GM21723 (cell line): ENCODE data around the gene NLRC5.
"Not testable (repeated sequence)": the region's sequence is repeated elsewhere in the genome, so short reads cannot be mapped to it uniquely, and the experiment has no call there.

Experiments
- ATAC-seq: cut with Tn5 transposase; IDR thresholded peaks from one replicate; pipeline ENCODE4 v1.9.1; 2021; ENCODE audit warnings: mild to moderate bottlenecking, moderate library complexity; ENCODE audit not compliant: unreplicated experiment

Gene NLRC5

DNA sequence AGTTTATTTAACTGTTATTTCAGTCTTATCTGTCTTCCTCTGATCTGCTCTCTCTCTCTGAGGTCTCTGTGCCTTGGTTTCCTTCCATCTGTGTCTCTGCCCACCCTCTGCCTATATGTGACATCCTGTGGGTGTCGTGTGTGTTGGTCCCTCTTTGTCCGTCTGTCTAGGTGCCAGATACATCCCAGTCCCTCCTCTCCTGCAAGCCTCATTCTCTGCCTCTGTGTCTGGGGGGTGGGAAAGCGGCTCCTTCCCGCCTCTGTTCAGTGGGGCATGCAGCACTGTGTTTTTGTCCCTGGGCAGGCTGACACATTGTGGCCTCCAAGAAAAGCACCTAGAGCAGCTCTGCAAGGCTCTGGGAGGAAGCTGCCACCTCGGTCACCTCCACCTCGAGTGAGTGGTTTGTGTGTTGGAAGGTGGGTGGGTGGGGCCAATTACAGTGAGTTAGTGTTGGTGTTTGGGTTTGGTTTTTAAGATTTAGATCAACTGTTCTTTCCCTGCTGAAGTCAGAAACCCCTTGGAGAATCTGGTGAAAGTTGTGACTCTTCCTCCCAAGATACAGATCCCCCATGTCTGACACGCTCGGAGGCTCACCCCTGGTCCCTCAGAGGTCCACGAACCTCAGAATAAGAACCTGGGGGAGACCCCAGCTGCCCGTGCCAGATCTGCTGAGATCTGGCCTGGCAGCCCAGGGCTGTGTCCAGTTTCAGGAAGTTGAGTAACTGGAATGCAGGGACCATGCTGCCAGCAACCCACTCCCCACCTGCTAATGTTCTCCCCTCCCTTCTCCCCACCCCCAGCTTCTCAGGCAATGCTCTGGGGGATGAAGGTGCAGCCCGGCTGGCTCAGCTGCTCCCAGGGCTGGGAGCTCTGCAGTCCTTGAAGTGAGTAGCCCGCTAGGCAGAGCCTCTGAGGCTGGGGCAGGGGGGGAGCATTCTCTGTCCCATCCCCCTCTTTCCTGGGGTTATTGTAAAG is 52.1 kb downstream of the NLRC5 start:
- peak; percentile 11 for ATAC-seq

DNA sequence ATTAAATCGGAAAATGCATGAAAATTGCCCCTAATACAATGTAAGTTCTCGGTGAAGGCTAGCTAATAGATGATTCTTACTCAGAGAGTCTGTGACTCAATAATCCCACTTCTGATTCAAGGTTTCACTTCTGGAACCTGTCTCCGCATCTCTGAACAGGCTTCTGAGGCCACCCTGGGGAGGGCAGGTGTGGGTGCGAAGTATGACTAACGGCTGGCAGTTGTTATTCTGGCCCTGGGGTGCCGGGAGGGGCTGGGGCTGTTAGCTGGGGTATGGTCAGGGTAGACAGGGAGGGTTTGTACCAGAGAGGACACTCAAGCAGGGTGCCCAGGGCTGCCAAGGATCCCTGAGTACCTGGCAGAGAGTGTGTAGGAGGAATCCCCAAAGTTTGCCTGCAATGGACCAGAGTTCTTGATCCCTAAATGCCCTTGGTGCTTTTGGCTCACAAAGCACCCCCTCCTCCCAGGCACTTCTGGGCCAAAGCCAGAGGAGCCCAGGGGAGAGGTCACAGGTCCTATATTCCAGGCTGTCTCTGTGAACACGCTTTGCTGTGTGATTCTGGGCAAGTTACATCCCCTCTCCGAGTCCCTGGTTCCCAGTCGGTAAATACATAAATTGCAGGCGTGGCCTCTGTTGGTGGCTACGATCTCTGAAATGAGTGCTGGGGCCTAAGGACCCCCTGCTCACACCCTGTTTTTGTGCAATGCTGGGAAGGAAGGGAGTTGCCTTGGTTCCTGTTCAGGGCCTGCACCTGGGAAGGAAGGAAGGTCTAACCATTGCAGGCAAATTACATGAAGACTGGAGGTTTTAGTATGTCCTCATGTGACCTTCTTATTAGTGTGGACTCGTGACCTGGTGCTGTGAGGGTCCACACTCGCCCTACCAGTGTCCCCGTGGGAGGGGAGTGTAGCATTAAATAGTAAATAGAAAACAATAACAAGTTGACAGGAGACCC is 53.1 kb downstream of the NLRC5 start:
- ATAC-seq = peak; percentile 54

- no peak for ATAC-seq
These were observed 53.9 kb downstream of the NLRC5 start for GRCh38 chr16:57043248-57043647.

DNA sequence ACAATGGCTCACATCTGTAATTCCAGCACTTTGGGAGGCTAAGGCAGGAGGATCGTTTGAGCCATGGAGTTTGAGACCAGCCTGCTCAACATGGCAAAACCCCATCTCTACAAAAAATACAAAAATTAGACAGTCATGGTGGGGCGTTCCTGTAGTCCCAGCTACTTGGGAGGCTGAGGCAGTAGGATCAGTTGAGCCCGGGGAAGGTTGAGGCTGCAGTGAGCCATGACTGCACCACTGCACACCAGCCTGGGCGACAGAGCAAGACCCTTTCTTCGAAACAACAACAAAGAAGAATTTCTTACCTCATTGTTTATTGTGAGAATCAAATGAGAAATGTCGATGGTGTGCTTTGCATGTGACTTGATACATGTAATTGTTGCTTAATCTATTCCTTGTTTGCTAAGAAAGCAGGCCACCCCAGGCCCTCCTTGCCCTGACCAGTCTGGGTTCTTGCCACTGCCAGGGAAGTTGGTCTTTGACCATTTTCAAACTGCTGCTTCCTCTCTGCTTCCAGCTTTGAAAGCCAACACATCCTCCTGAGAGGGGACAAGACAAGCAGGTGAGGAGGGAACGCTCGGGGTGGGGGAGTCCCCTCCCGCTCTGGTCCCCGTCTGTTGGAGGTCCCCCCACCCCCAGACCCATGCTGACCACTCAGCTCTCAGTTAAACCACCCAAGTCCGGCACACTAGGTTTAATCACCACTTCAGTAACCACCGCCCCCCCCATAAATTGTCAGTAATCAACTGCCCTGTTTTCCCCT is 55.8 kb downstream of the NLRC5 start:
- ATAC-seq = no peak

- ATAC-seq = no peak
These were observed 56.5 kb downstream of the NLRC5 start for GRCh38 chr16:57045694-57046381.

DNA sequence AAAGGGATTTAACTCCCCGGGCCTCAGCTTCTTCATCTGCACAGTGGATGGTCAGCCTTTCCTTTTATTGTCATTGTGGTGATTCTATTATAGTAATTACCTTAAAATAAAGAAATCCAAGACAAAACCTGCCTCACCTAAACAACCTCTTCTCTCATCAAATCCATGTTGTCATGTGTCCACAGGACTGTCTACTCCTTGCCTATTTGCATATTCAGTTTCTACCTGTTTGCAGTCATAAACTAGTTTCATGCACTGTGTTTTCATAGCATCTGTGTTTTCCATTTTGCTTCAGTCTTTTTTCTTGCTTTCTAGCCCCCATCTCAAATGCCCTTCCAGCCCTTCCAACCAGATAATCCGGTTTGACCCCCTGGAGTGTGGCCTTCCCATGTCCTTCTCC is 58.7 kb downstream of the NLRC5 start:
- no peak for ATAC-seq

DNA sequence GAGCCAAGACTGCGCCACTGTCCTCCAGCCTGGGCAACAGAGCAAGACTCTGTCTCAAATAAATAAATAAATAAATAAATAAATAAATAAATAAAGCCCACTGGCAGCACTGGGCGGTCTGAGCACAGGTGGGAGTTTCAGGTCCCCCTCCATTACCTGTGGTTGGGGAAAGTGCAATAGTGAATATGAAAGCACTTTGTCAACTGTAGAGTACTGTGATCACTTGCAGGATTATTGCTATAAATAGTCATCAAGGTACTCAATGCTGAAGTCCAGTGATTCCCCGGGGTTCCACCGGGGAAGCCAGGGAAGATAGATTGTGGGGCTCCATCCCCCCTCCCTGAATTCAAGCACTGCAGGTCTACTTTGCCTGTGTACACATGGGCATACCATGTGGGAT is 60.3 kb downstream of the NLRC5 start:
- peak; percentile 53 for ATAC-seq

DNA sequence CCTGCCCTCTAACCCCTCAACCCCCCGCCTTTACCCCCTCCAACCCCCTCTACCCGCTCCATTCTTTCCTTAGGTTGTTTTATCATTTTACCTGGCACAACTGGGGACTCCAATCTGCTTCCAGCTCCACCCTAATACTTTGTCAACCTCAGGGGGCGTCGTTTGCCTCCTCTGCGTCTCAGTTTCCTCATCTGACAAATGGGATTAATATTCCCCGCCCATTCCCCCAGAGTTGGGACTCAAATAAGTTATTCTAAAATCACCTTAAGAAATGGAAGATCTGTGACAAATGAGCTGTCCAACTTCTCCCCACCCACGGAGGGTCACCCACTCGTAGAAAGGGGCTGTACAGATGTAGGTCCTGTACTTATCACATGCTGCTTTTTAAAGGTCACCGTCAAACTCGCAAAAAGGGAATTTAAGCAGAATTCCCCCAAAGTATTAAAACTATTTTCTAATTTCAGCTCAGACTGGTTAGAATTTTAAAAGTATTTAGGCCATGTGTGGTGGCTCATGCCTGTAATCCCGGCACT is 62.4 kb downstream of the NLRC5 start:
- ATAC-seq = no peak

DNA sequence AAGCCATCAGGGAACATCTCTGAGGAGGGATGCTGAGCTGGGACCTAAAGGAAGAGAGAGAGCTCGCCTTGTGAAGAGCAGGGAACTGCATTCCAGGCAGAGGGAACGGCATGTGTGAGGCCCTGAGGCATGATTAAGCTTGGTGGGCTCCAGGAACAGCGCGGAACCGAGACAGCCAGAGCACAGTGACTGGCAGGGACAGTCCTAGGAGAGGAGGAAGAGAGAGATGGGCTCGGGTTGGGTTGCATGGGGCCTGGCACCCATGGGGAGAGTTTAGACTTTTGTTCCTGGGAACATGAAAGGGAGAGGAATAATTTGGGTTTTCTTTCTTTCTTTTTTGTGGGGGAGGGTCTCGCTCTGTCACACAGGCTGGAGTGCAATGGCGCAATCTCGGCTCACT is 63.8 kb downstream of the NLRC5 start:
- ATAC-seq = no peak

DNA sequence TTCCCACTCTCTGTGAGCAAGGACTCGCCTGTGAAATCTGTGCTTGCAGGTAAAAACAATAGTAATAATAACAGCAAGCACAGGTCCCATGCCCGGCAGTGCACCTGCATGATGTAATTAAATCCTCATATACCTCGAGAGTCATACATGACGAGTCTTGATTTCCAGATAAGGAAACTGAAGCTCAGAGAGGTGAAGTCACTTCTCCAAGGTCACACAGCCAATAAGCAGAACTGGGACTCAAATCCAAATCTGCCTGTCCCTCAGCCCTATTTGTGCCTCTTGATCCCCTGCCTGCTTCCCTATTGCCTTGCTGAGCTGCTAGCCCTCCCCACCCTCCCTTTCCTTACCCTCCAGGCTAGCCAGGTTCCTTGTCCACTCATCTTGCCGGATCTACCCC is 65.0 kb downstream of the NLRC5 start:
- ATAC-seq = no peak

- no peak for ATAC-seq
These were observed 65.4 kb downstream of the NLRC5 start for GRCh38 chr16:57054771-57055170.

DNA sequence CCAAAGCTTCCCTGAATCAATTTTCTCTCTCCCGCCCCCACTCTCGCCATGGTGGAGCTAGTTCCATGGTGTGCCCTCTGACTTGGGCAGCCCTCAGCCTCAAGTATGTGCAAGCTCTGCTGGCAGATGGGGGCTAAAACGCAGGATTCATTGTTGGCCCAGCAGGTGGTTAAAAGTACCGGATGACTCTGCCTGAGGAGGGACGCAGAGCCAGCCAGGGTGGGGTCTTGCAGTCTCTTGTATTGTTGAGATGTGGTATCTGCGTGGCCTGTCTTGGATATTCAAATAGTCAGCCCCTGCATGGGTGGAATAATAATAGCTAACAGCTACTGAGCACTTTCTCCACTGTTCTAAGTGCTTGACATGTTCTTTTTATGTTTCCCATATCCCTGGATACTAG is 66.3 kb downstream of the NLRC5 start:
- no peak for ATAC-seq

- ATAC-seq = no peak
These were observed 69.0 kb downstream of the NLRC5 start for GRCh38 chr16:57058291-57058861.

GRCh38 chr16:57060323-57061083 is 71.1 kb downstream of the NLRC5 start:
- no peak for ATAC-seq

- no peak for ATAC-seq
These were observed 71.9 kb downstream of the NLRC5 start for GRCh38 chr16:57061084-57061905.

GRCh38 chr16:57062329-57062728 is 73.0 kb downstream of the NLRC5 start:
- ATAC-seq = no peak

GRCh38 chr16:57063189-57063588 is 73.8 kb downstream of the NLRC5 start:
- not testable (repeated sequence) for ATAC-seq

DNA sequence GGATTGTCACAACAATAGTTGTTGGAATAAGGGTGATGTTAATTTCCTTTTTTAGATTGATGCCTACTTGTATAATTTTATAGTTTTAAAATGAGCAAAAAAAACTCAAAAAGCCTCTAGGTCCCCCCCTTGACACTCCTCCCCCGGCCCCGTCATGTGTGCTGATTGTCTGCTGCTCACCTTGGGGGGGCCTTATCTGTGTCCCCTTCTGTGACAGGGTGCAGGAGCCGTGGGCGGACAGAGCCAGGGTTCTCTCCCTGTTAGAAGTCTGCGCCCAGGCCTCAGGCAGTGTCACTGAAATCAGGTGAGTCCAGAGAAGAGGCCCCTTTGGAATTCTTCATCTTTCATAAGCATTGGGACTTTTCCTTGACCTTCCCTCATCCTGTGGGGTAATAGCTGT is 75.6 kb downstream of the NLRC5 start:
- ATAC-seq = no peak
